Measurements from ENCODE around the gene WDR45.

- TF ChIP-seq EZH2 (IDR thresholded peaks at IDR 0.05; ENCODE audit: borderline replicate concordance, insufficient read depth, low read length, poor library complexity, severe bottlenecking) (no peak), RAD21 (conservative IDR thresholded peaks at IDR 0.05) (no peak), MXI1 (conservative IDR thresholded peaks at IDR 0.05; ENCODE audit: poor library complexity, severe bottlenecking) (peak; percentile 18), CTCF (IDR thresholded peaks at IDR 0.05; ENCODE audit: poor library complexity, severe bottlenecking) (no peak), EP300 (conservative IDR thresholded peaks at IDR 0.05; ENCODE audit: poor library complexity, severe bottlenecking) (no peak), REST (IDR thresholded peaks at IDR 0.05; ENCODE audit: borderline replicate concordance) (no peak), POLR2AphosphoS5 (IDR thresholded peaks at IDR 0.05) (peak; percentile 58), TAF1 (IDR thresholded peaks at IDR 0.05; ENCODE audit: low read depth) (no peak), SMC3 (conservative IDR thresholded peaks at IDR 0.05; ENCODE audit: poor library complexity) (no peak)
These were observed at the start of gene WDR45 for GRCh38 chrX:49079489-49080428.
